Activated naive CD4-positive, alpha-beta T cell (primary cell): ENCODE results near the gene EIF5.

ENCODE experiments used
- DNase-seq, 4 experiments: peaks; one replicate each; lab custom pipeline; 2025; lab: John Stamatoyannopoulos, UW

Gene EIF5

GRCh38 chr14:103333754-103334643, at the start of gene EIF5:
EIF5 (plus strand) TSS chr14:103334237; CDS start chr14:103335861, 1,624 bp downstream.
- peak; percentile 98 to 99 (median 98) for DNase-seq

GRCh38 chr14:103284574-103285467, 49.2 kb upstream of the EIF5 start:
- DNase-seq = no peak

- no peak for DNase-seq
These were observed 47.6 kb upstream of the EIF5 start for GRCh38 chr14:103286460-103286859.

DNA sequence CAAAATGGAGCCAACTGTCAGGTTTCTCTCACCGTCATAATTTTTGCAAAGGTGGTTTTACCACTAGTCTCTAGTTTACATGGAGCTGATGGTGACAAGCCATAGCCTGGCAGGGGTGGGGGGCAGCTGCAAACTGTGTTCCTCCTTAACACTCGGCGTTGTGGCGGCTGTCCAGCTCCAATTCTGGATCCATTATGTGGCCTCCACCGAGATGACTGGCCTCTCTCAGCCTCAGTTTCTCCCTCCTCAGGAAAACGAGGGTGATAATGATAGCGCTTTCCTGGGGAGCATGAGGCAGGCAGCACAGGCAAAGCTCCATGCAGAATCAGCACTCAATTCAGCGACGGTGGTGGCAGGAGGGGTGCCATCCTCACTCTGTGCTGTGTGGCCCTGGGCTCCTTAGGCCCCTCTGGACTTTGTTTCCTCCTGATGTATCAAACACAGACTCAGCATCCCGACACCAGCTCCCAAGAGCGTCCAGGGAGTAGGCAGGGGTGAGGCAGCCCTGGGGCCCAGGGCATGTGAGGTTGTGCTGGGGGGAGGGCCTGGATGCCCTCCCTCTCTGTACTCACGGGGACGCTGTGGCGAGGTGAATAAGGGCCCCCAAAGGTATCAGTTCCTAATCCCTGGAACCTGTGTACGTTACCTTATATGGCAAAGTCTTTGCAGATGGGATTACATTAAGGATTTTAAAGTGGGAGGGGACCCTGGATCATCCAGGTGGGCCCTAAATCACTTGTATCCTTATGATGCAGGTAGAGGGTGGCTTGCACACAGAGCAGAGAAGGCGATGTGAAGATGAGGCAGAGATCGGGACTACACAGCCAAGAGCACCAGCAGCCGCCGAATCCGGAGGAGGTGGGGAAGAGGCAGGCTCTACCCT, 46.8 kb upstream of the EIF5 start:
- DNase-seq = no peak

DNA sequence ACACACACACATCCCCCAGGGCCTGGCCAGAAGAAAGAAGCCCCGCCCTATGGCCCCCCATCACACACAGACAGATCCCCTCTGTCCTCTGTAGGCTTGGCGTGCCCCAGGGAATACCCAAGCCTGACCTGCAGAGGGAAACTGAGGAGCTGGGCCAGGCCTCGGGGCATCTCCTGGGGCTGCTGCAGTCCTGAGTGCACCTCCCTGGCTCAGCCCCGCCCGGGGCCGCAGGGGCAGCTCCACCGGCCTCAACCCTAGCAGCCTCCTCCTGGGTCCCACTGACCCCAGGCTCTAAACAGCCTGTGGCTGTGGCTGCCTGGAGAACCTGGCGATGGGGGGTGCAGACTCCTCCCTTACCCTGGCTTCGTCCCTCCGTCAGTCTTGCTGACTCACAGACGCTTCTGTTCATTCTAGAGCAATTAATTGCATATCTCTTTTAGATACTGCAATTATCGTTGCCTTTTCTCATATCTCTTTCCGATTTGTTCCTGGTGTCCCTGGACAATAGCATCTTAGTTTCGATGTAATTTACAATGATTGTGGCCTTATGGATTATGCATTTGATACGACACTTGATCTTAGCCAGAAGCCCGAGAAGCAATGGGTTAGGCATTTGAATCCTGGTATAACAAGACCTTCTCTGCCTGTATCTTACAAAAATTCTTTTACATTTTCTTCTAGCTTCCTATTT, 45.8 kb upstream of the EIF5 start:
- DNase-seq = no peak

DNA sequence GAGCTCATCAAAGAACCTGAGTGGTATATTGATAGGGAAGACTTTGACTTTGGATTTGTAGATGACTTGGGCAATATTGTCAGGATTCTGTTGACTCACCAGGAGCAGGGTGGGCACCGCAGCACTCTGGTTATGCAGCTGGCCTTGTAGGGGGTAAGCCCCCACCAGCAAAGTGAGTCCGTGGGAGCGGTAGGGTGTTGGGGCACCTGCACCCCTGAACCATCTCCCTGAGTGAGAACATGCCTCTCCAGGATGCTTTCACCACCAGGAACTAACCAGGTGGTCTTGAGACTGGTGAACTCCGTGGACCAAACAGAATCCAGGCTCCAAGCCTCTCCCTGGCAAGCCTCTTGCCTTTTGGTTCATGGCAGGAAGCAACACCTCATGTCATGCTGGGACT, 44.0 kb upstream of the EIF5 start:
- DNase-seq = no peak

- no peak for DNase-seq
These were observed 43.5 kb upstream of the EIF5 start for GRCh38 chr14:103290494-103290893.

- no peak for DNase-seq
These were observed 43.1 kb upstream of the EIF5 start for GRCh38 chr14:103290961-103291360.

DNA sequence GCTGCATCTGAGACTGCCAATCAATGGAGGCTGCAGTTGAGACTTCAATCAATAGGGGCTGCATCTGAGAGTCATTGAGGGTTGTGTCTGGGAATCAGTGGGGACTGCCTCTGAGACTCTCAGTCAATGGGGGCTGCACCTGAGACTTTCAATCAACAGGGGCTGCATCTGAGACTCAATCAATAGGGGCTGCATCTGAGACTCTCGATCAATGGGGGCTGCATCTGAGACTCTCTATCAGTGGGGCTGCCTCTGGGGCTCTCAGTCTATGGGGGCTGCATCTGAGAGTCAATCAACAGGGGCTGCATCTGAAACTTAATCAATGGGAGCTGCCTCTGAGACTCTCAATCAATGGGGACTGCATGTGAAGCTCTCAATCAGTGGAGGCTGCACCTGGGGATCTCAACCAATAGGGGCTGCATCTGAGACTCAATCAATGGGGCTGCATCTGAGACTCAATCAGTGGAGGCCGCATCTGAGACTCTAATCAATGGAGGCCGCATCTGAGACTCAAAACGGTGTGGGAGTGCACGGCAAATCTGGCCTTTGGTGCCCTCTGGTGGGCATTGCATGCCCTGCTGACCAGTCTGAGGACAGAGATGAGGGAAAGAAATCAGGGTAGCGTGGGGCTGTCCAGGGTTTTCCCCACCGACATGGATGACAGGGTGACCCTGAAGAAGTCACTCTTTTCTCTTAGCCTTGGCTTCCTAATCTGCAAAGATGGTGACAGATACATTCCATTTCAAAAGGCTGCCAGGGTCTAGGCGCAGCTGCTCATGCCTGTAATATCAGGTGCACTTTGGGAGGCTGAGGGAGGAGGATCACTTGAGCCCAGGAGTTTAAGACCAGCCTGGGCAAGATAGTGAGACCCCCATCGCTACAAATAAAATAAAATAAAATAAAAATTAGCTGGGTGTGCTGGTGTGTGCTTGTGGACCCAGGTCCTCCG, 41.3 kb upstream of the EIF5 start:
- peak; percentile 36 to 67 (median 51) for DNase-seq

GRCh38 chr14:103293465-103293864, 40.6 kb upstream of the EIF5 start:
- no peak for DNase-seq

- DNase-seq = no peak
These were observed 39.9 kb upstream of the EIF5 start for GRCh38 chr14:103294091-103294490.

- no peak for DNase-seq
These were observed 38.0 kb upstream of the EIF5 start for GRCh38 chr14:103296007-103296406.

DNA sequence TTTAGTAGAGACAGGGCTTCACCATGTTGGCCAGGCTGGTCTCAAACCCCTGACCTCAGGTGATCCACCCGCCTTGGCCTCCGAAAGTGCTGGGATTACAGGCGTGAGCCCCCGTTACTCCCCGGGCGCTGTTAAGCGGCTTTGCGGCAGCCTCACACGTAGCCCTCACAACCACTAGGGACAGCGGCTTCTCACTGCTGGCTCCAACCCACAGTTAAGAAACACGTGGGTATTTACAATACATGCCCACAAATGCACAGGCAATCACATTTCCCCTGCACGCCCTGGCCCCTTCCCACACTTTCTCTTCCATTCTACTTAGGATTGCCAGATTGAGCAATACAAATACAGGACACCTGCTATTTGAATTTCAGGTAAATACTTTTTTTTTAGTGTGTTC, 37.0 kb upstream of the EIF5 start:
- no peak for DNase-seq

- DNase-seq = no peak
These were observed 35.4 kb upstream of the EIF5 start for GRCh38 chr14:103298620-103299019.

DNA sequence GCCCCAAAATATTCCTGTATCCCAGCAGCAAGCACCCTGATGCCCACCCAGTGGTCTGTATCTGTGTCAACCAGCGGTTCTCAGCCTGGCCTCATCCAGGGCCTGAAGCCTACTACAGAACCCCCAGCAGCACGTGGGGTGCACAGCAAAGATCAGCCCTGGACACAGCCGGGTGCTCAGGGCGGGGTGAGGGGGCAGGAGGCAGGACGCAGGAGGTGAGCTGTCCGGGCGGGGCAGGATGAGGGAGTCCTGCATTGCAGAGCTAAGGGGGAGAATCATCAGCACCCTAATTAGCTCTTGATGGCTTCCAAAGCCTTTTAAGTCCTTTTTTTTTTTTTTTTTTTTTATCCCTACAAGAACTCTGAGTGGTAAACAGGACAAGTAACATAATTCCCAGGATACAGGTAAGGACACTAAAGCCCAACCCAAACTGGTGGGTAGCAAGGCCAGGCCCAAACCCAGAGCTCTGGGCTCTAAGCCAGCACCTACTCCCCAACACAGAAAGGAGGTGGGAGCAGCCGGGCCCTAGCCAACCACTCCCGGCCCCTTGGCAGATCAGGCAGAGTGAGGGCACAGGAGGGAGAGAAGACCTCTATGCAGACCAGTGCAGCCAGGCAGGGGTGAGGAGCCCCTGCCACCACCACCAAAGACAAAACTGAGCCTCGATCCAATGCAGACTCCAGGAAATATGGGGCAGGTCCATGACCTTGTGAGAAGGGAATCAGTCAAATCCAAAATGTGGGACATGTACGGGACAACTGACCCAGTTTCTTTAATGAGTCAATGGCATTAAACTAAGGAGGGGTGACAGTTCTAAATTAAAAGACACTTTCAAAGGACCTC, 32.3 kb upstream of the EIF5 start:
- no peak for DNase-seq

GRCh38 chr14:103302966-103303365, 31.1 kb upstream of the EIF5 start:
- no peak for DNase-seq

- no peak for DNase-seq
These were observed 29.3 kb upstream of the EIF5 start for GRCh38 chr14:103304706-103305105.

DNA sequence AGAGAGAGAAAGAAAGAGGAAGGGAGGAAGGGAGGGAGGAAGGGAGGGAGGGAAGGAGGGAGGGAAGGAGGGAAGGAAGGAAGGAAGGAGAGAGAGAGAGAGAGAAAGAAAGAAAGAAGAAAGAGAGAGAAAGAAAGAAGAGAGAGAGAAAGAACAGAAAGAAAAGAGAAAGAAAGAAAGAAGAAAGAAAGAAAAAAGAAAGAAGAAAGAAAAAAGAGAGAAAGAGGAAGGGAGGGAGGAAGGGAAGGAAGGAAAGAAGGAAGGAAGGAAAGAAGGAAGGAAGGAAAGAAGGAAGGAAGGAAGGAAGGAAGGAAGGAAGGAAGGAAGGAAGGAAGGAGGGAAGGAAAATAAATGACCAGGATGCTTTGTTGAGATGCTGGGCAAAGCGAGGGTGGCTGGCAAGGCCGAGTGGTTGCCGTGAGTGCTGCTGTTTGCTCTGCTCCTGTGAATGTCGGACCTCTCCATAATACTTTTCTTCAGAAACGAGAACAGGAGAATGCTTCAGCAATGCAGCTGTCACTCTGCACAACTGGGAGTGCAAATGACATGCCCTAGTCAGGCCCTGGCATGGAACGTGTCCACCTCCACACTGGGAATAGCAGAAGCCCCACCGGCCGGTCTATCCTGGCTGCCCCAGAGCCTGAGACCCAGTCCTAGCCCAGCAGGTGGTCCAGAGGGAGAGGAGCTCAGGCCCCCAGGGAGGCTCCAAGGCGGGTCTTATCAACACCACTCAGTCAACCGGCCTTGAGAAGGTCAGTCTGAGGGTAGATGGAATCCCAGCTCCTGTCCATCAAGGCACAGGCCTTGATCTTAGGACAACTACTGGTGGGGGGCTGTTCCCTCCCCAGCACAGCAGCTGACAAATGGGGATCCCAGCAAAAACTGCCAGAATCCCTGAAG, 25.1 kb upstream of the EIF5 start:
- no peak for DNase-seq
